Measurements from ENCODE around the gene CPNE6.

The CPNE6 gene

DNA sequence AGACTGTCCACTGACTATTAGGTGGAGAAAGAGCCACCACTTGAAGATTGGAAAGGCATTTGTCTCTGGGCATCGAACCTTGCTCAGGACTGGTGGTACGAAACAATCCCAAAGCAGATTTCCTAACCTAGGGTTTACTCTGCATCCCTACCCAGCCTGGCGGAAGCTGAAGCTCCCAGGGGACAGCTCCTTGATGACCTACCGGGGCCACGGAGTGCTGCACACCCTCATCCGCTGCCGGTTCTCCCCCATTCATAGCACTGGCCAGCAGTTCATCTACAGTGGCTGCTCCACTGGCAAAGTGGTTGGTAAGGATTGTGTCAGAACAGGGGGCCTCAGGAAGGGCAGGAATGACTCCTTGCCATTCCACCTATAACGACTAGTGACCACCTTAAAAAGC is 49.8 kb downstream of the CPNE6 start:
- TF ChIP-seq, protein P1, sequence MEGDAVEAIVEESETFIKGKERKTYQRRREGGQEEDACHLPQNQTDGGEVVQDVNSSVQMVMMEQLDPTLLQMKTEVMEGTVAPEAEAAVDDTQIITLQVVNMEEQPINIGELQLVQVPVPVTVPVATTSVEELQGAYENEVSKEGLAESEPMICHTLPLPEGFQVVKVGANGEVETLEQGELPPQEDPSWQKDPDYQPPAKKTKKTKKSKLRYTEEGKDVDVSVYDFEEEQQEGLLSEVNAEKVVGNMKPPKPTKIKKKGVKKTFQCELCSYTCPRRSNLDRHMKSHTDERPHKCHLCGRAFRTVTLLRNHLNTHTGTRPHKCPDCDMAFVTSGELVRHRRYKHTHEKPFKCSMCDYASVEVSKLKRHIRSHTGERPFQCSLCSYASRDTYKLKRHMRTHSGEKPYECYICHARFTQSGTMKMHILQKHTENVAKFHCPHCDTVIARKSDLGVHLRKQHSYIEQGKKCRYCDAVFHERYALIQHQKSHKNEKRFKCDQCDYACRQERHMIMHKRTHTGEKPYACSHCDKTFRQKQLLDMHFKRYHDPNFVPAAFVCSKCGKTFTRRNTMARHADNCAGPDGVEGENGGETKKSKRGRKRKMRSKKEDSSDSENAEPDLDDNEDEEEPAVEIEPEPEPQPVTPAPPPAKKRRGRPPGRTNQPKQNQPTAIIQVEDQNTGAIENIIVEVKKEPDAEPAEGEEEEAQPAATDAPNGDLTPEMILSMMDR (IDR thresholded peaks at IDR 0.05; ENCODE audit: low read depth, low read length): no peak
- no peak overlapping the region for H3K4me3 ChIP-seq (ENCODE audit: low read depth, low read length)

DNA sequence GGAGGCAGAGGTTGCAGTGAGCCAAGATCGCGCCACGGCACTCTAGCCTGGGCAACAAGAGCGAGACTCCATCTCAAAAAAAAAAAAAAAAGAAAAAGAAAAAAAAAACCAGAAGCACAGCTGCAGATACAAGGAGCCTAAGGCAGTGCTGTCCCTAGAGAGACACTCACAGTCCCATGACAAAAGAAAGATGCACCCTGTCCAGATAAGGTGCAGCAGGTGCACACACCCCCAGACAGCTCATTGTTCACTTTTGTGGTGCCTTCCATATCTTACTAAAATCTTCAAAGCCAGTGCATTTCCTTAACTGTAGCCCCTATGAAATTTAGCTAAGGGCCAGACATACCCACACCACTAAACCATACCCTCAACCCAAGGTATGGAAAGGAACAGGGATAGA is 51.1 kb downstream of the CPNE6 start:
- no peak overlapping the region for H3K4me3 ChIP-seq (ENCODE audit: low read depth, low read length)
- TF ChIP-seq, protein P1 (IDR thresholded peaks at IDR 0.05; ENCODE audit: low read depth, low read length): no peak

DNA sequence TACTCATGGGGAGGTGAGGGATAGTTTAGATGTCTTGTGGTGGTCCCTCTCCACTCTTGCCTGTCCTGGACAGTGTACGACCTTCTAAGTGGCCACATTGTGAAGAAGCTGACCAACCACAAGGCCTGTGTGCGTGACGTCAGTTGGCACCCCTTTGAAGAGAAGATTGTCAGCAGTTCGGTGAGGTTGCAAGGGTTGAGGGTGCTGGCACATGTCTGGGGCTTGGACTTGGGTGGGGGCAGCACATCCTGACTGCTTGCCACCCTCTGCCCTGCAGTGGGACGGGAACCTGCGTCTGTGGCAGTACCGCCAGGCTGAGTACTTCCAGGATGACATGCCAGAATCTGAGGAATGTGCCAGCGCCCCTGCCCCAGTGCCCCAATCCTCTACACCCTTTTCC is 51.5 kb downstream of the CPNE6 start:
- TF ChIP-seq, protein P1 (IDR thresholded peaks at IDR 0.05; ENCODE audit: low read depth, low read length): no peak
- H3K4me3 ChIP-seq (ENCODE audit: low read depth, low read length): no peak overlapping the region

DNA sequence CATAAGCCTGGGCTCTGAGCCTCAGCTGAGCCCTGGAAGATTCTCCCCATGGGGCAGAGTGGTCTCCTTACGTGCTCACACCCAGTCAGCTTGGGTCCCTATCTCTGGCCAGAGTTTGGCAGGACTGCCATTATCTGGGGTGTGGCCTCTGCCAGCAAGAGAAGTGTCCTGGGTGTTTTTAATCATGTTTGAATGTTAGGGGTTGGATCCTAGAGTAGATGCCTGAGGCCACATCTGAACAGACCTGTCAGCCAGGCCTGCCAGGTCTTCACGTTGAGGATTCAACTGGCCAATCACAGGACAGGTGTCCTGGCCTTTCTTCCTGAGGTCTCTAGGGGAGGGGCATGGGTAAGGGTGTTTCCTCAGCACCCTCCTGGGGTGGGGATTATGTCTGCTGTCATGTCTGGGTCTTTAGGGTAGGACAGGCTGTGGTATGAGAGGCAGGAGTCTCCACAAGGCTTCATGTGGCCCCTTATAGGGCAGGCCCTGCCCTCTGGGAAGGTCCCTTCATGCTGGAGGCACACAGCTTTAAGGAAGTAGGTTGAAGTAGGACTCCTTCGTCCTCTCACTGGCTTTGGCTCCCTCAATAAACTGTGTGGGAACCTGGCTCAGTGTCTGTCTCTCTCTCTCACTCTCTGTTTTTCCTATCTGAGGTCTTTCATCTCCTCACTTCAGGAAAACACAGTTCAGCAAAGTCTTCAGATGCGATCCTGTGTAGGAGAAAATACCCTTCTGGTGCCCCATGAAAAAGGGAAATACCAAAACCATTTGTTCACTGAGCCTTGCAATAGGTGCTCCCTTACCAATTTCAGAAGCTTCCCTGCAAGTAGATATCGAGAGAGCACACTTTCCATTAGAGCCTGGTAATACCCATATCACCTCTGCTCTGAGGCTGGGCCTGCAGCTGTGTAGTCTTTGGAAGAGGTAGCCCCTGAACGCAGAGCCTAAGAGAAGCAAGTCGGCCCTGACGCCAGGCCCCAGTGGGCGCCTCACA is 52.4 kb downstream of the CPNE6 start:
- TF ChIP-seq, protein P1 (IDR thresholded peaks at IDR 0.05; ENCODE audit: low read depth, low read length): no peak
- no peak overlapping the region for H3K4me3 ChIP-seq (ENCODE audit: low read depth, low read length)

DNA sequence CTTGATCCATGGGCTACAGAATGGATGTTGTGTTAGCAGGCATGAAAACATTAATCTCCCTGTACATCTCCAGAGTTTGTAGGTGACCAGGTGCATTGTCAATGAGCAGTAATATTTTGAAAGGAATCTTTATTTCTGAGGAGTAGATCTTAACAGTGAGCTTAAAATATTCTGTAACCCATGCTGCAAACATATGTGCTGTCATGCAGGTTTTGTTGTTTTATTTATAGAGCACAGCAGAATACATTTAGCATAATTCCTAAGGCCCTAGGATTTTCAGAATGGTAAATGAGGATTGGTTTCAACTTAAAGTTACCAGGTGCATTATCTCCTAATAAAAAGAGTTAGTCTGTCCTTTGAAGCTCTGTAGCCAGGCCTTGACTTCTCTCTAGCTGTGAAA is 55.6 kb downstream of the CPNE6 start:
- TF ChIP-seq, protein P1 (IDR thresholded peaks at IDR 0.05; ENCODE audit: low read depth, low read length): no peak
- no peak overlapping the region for H3K4me3 ChIP-seq (ENCODE audit: low read depth, low read length)

DNA sequence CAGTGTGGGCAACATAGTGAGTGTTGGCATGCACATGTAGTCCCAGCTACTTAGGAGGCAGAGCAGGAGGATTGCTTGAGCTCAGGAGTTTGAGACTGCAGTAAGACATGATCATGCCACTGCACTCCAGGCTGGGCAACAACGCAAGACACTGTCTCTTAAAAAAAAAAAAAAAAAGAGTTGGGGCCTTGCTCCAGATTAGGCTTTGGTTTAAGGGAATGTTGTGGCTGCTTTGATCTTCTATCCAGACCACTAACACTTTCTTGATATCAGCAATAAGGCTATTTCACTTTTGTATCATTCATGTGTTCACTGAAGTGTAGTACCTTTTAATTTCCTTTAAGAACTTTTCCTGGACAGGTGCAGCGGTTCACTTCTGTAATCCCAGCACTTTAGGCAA is 56.3 kb downstream of the CPNE6 start:
- no peak overlapping the region for H3K4me3 ChIP-seq (ENCODE audit: low read depth, low read length)
- TF ChIP-seq, protein P1 (IDR thresholded peaks at IDR 0.05; ENCODE audit: low read depth, low read length): no peak

Measured in WI38 (cell line).